NCI-H446 (cell line): Measurements from ENCODE around the gene FRMD1.

ENCODE experiments used
- DNase-seq, 2 experiments: peaks; one replicate each; lab custom pipeline; 2025; lab: John Stamatoyannopoulos, UW

The FRMD1 gene

DNA sequence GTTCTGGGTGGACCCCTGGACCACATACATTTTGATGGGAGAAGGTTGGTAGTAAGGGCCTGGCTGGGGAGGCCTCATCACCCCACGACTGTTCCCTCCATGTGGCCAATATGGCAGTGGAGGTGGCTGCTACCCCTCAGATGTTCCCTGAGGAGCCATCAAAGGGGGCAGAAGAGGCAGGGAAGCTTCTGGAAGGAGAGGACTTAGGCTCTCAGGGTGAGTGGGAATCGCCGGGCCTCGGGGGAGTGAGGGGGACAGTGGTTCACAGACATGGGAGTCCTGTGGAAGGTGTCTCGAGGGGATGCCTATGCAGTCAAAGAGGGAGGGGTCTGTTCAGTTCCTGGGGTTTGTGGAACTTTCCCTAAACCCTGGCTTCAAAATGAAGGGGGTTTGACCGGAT is 32.9 kb upstream of the FRMD1 start:
- no peak for DNase-seq

DNA sequence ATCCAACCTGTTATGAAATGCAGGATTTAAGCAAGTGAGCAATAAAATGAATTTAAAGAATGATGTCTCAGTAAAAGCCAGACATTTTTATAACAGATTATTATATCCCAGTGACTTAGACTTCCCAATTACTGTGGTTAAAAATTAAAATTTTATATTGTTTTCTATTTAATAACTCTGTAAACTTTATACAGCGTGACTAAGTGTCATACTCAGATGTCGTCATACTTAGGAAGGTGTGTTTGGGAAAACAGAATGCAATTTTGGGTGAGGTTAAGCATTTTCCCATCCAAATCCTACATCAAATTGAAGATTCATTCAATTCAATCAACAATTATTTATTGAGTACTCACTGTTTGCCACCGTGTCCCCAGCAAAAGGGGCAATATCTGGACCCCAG is 31.4 kb upstream of the FRMD1 start:
- DNase-seq: no peak

DNA sequence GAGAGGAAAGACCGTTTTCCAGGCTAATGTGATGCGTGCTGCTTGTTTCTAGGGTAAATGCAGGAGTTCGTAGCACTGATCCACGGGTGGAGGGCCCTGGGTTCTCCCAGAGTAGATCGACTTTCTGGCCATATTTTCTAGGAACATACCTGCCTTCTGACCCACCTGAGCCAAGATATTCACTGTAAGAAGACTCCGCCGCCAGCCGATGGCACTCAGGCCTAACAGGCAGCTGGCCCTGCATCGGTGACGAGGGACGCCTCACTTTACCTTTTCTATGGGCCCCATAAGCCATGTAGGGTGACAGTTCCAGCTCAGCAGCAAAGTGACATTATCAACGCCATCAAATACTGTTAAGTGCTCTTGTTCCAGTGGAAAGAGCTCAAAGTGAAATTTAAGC is 30.2 kb upstream of the FRMD1 start:
- DNase-seq: no peak

DNA sequence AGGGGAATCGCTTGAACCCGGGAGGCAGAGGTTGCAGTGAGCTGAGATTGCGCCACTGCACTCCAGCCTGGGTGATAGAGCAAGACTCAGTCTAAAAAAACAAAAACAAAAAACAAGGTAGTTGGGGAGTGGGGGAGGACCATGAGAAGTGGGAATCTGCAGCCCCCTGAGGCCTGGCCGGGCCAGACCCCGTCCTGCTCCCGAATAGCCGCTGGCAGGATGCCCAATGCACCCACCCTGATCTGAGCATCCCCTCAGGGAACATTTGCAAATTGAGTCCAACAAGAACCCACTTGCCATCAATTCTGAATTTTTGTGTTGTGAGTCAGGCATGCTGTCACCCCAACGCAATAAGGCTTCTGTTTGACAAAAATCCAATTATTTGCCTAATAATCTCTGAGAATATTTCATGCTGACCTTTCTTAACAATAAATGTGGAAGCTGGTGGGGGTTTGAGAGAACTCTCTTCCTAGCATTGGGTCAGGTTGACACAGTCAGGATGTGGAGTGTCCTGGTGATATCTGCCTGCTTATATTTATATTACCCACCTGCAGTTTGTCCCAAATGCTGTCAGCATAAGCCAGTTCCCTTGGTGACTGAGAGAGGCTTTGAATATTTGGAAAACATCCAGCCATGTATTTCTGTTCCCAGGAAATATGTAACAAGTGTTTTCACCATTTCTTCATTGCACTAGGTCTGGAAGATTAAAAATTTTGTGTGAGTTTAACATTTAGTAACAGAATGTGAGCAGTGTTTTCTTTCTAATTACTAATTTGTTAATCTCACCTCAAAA is 28.4 kb upstream of the FRMD1 start:
- DNase-seq: no peak

DNA sequence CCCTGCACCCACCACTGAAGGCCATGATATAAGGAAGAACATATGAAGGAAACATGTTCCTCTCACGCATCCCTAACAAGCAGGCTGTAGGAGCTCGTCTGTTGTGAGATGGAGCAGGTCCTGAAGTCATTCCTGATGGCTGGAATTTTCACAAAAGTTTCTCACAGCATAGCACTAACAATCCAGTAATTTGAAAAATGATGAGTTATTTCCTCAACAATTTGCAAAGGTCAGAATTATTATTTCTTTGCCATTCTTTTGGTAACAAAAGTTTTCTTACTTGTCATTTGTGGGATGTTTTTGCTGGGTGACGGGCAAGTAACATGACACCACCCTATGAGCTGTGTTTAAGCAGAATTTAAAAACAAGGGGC is 27.6 kb upstream of the FRMD1 start:
- DNase-seq: no peak

DNA sequence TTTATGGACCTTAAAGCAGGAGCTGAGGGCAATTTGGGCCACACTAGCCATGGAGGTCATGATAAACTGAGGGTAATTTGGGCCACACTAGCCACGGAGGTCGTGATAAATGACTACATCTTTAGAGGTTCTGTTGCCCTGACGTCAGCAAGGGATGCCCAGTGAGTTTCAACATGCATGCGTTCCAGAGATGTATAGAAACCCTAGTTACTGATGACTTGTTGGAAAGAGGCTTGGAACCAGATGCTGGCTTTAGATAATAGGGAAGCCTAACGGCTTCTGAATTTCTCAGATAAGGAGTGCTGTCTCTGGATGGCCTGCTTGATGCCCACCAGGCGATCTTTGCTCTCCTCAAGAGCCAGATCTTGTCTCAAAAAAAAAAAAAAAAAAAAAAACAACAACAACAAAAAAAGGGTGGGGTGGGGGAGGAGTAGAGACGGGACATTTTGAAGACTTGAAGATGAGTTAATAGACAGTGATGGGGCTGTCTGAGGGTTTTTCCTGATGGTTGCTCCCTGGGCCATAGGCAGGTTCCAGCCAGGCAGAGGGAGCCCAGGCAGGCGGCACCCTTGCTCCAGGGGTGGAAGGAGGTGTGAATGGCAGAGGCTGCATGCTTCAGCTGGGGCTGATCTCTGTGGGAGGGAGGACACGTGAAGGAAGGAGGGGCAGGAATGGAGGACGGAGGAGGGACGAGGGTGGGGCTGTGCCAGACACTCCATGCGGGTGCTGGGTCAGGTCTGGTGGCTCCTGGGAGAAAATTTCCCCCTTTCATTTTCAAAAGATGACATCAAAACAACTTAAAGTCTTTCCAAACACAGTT is 27.0 kb upstream of the FRMD1 start:
- no peak for DNase-seq

DNA sequence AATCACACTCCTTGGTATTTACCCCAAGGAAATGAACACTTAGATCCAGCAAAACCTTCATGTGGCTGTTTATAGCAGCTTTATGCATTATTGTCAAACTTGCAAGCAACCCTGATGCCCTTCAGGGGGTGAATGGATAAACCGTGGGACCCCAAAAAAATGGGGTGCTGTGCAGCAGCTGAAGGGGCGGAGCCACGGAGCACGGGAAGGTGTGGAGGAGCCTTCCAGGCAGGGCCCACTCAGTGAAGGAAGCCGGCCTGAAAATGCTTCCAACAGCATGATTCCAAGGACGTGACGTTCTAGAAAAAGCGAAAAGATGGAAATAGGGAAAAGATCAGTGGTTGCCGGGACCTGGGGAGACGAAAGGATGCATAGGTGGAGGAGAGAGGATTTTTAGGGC is 25.6 kb upstream of the FRMD1 start:
- DNase-seq: no peak

DNA sequence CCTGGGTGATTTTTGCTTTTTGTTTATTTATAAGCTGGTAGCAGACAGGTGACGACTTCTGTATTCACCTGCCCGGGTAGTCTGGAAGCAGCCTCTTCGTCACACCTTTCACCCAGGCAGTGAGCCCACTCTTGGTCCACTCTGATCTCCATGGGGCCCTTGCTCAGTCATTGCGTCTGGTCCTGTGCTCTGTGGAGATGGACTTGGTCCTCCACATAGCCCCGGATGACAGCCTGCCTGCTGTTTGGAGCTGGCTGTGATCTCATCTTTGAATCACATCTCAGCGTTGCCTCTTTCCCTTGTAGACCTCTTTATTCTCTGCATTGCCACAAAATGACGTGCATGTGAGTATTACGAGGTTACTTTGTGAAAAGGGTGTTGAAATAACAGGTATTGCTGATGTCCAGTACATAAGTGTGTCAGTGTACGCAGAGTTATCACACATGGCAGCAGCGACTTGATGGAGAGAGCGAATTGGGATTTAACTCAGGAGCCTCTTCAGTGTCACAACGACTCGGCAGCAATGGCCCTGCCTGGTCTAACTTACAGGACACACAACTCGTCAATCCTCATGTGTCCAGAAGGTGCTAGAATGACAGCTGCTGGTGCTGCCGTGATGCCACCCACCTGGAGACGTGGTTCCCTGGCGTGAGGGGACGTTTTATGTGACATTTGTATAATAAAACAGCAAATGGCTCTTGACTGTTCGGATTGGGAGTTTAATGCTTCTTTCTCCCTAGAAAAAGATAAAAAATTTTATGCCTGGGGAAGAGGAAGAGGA is 24.2 kb upstream of the FRMD1 start:
- no peak for DNase-seq

DNA sequence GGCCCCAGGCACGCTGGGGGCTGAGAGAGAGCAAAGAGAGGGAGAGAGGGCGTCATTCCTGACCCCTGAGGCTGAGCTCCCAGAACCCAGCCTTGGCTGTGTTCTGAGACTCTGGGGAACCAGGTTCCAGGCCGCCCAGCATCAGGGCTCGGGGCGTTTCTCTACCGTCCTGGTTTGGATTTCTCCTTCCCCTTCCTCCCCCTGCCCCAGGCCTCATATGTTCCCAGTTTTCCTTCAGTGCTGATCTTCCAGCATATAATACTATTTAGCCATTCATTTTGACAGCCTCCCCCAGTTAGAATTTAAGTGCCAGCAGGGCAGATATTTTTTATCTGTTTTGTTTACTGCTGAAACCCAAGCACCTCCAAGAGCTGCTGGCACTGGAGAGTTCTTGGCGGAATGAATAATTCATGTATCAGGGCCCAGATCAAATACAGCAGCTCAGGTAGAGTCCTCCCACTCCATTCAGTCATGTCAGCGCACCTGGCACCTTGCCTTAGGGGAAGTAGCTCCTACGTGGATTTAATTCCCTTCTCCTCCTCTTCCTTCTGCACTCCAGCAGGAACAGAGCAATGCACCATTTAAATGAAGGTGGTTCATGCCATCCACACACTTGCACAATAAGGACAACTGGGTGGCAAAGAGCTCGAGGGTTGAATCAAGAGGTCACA is 23.4 kb upstream of the FRMD1 start:
- DNase-seq: no peak

DNA sequence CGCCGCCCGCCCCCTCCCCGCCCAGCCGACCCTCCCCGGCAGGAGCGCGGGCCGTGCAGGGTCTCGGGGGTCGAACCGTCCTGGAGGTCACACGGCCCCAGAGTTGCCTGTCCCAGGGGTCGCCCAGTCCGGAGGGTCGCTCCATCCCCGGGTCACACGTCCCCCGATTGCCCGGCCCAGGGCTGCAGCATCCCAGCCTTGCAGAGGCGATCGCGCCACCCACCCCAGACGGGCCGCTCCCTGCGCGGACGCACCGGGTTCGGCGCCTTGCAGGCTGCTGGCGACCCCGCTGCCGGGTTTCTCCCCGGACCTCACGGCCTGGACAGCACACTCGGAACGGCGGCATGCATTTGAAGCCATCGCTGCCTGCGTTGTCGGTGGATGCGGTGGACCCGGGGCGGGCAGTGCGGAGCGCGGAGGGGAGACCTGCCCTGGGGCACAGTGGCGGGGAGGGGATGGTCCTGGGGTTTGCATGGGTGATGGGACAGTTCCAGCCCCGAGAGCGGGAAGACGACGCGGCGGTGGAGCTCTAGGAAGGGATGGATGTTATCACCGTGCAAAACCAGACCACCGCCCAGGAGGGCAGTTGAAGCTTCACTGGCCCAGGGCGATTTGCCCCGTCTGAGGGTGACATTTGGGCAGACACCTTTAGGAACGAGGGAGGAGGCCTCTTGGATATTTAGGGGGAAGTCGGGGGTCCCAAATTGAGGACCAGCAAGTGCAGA is 22.7 kb upstream of the FRMD1 start:
- DNase-seq: no peak

DNA sequence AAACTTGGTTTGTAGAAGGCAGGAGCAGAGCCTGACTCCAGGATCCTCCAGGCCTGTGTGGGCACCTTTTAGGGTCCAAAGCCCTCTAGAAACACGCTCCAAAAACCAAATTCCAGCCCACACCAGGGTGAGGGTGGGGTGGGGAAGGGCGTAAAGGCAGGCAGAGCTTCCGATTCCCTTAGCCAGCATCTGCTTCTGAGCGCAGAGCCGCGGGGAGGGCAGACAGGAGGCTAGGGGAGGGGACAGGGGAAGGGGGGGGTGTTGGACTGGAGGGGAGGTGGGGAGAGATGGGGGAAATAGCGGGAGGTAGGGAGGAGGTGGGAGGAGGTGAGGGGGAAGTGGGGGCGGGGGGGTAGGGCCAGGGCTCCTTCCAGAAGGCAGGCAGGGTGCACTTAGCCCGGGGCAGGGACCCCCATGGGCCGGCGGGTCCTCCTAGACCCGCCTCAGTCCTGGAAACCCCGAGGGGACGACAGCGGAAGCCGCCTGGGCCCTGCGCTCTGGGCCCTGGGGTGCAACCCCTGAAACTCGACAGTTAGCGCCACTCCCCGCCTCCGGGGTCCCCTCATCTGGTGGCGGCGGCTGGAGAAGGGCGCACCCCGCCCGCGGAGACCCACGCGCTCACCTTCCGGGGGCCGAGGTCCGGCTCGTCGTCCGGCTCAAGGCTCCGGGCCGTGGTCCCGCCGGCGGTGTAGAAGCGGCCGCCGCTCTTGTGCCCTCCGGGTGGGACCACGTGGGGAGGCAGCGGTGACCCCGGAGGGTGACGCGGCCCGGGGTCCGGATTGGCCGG is 22.0 kb upstream of the FRMD1 start:
- DNase-seq: no peak

DNA sequence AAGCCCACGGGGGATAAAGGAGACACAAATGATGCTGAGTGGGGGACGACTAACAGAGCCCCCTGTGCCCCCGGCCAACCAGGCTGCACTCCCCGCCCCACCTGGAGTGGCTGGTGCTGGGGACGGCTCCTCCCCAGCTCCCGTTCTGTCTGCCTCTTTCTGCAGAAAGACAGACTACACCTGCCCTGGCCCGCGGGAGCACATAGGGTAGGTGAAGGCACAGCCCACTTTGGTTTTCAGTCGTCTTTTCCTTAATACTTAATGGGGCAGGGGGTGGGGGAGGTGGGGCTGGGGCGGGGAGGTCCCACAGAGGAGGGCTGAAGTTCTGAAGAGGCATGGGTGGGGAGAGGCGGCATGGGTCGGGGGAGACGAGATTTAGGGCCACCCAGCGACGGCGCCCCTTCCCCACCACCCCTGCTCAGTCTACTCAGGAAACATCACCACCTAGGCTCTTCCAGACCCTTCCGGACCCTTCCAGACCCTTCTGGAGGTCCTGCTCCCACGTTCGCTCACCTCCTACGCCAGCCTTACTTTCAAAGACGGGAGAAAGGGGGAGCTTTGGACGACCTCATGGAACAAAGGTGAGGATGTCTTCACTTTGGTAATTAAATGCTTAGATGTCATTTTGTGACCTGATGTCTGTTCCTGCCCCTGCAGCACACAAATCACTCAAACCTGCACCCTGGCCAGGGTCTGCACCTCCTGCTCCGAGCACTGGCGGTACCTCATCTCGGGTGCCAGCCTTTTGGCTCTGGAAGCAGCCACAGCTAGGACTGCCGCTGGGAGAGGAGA is 21.2 kb upstream of the FRMD1 start:
- no peak for DNase-seq

DNA sequence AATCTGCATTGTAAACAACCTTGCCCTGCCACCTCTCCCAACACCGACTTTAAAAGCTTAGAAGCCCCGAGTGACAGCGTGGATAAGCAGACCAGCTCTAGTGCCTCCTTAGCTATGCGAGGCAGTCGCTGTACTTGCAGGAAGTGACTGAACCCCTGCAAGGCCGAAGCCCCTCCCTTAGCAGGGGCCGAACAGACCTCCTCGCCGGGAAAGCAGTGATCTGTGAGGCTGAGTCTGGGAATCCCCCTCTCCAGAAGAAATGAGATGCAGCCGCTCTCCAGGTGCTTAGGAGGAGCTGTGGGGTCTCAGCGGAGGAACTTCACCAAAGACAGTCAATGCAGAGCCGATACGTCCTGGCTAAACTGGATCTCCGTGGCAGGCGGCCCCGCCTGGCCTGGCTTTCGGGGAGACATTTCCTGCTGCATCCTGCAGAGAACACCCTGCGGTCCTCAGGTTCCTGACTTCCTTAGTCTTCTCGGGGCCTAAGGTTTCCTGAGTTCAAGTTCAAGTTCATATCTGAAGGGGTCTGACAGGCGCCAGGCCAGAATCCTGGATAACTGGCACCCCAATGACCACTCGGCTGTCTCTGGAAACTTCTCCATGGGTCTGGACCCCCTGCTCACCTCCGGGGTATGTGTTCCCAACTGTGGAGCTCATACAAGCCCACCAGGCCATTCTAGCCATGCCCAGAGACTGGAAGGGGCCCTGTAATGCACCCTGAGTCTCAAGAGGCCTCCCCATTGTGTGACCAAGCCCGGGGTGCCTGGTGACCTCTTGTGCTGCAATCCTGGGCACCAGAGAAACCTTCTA is 20.4 kb upstream of the FRMD1 start:
- no peak for DNase-seq

DNA sequence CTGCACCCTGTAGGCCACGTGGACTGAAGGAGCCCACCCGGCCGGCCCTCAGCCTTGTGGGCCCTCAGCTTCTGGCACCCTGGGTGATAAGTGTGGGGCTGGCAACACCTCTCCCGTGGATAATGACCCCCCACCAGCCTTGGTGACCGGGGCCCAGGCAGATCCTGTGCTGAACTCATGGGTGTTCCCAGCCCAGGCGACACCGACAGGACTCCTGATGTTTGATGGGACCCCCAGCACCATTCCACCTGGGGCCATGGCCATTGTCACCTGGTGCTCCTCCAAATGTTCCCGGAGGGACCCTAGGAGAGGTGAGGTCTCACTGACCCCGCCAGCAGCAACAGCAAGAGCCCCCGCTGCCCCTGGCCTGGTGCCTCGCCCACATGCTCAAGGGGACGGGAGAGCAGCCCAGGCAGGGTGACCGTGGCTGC is 19.4 kb upstream of the FRMD1 start:
- no peak for DNase-seq

DNA sequence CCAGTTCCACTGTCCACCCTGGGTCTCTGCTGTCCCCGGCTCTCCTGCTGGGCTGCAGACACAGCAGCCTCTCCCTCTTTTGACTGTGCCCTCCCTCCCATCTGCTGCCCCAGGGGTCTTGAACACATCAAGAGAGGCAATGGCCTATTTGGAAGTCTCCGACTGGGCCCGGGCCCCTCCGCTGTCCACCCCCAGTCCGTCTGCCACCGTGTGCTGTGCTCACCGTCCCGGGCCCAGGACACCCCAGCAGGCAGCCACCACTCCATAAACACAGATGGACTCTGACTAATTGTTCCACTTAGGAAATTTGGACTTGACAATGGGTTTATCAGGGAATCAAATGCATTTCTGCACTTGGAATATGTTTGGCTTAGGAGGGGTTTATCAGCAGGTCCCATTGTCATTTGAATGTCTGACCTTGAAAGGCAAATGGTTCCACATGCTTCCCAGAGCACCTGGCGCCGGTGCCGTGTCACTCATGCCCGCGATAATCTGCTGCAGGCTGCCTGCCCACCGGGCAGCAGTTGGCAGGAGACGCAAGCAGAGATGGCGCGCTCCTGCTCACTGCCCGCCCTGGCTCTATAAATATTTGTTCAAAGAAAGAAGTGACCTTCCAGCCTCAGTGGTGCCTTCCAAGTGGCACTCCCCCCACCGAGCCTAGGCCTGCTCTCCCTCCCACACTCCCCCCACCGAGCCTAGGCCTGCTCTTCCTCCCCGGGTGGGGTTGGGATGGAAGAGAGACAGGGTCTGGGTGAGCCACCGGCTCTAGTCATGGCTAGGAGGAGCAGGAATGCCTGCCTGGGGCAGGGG is 18.8 kb upstream of the FRMD1 start:
- DNase-seq: no peak

DNA sequence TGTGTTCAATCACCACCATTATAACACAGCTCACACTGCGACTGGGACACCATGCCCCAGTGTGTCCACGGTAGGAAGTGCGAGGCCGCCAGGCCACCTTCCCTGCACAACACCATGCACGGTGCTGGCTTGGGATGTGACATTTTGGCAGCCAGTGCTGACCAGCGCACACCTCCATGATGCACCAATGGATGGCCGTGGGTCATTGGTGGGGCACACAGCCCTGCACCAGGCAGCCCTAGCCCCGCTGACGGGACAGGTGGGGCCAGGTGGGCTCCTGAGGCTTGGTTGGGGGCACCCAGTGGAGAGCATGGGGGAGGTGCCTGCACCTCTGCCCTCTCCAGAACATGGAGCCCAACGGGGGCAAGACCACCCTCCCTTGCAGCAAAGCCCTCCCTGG is 18.2 kb upstream of the FRMD1 start:
- no peak for DNase-seq

DNA sequence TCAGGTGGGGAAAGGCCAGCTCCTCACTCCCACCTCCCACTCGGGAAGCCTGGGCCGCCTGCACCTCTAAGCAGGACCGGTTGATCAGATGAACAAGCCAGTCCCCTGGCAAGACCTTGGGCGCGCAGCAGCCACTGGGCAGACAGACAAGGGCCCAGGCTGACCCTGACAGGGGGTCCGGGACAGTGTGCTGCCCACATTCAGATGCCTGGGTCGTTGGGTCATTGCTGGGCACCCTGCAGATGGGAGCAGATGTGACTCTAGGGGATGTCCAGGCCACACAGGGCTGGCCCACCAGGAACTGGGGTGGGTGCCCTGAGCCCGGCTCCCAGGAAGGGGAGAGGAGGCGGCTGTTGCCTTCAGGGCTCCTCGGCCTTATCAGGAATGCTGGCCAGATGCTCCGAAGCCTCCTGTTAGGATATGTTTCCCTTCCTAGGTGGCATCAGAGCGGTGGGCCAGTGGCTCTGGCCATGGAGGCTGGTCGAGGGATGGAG is 17.3 kb upstream of the FRMD1 start:
- no peak for DNase-seq

DNA sequence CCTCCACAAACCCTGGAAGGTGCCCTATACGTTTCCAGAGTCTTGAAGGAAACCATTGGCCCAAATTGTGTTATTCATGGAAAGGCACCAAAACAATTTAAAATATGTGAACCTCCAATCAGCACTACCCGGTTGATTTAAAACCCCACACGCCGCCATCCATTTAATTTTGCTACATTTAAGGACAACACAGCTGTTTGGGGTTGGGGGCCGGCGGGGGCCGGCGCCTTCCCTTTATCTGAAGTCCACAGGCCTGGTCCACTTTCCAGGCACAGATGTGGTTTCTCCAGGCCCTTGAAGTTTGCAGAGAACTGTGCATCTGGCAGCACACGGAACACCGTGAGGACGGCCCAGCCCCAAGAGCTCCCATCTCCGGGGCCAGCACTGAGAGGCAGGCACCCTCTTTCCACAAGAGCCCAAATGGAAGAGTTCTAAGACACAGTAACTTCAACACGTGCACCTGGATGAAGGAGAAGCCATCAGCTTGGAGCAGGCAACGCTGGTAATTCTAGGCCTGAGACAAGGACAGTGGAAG is 16.8 kb upstream of the FRMD1 start:
- no peak for DNase-seq
